ENCODE measurements around the gene UGT1A7.

- no peak for TF ChIP-seq YY1 (IDR thresholded peaks at IDR 0.05; ENCODE audit: insufficient read depth, insufficient read length)
- no peak for TF ChIP-seq ZNF274 (IDR thresholded peaks at IDR 0.05; ENCODE audit: low read depth, low read length)
Observed at GRCh38 chr2:233718552-233718951, 36.9 kb downstream of the UGT1A7 start, which contains the start of gene UGT1A4.
